H9 (cell line): Measurements from ENCODE around the gene TIMM10B. TPM values are rescaled to one million over a fixed set of nuclear protein-coding genes. Genes with fewer than 3 reads are reported as not detected.
A peak's percentile ranks its signal among the peaks of the same experiment; 100 is the strongest.

Source experiments
- DNase-seq: peaks from one replicate; pipeline ENCODE4 v3.0.0-alpha.2; 2017
- H2AFZ ChIP-seq: one replicate; pipeline ENCODE4 v1.6.1; 2013; ENCODE audit warnings: mild to moderate bottlenecking, low read length, control low read depth, moderate library complexity
- H2AK5ac ChIP-seq: 2 replicates; pipeline ENCODE4 v1.6.1; 2013; ENCODE audit warnings: low read length, control low read depth, mixed read lengths; ENCODE audit not compliant: insufficient read length
- H2BK120ac ChIP-seq: one replicate; pipeline ENCODE4 v1.6.1; 2013; ENCODE audit warnings: low read depth, mild to moderate bottlenecking, low read length, control low read depth, inconsistent platforms; ENCODE audit not compliant: poor library complexity, severe bottlenecking
- H2BK12ac ChIP-seq: 2 replicates; pipeline ENCODE4 v1.6.1; 2013; ENCODE audit warnings: low read length, control low read depth, mixed read lengths, low read depth; ENCODE audit not compliant: insufficient read length
- H2BK15ac ChIP-seq: 2 replicates; pipeline ENCODE4 v1.6.1; 2013; ENCODE audit warnings: low read depth, low read length, control low read depth
- H2BK20ac ChIP-seq: one replicate; pipeline ENCODE4 v1.6.1; 2013; ENCODE audit warnings: low read depth, mild to moderate bottlenecking, low read length, control low read depth, inconsistent platforms; ENCODE audit not compliant: poor library complexity, severe bottlenecking
- H2BK5ac ChIP-seq: 2 replicates; pipeline ENCODE4 v1.6.1; 2013; ENCODE audit warnings: low read length, control low read depth, mixed read lengths; ENCODE audit not compliant: insufficient read length
- H3K14ac ChIP-seq: 2 replicates; pipeline ENCODE4 v1.6.1; 2013; ENCODE audit warnings: low read length, control low read depth; ENCODE audit not compliant: insufficient read depth
- H3K18ac ChIP-seq: 2 replicates; pipeline ENCODE4 v1.6.1; 2013; ENCODE audit warnings: low read depth, mild to moderate bottlenecking, mixed read lengths, low read length, control low read depth; ENCODE audit not compliant: insufficient read length
- H3K23ac ChIP-seq: 2 replicates; pipeline ENCODE4 v1.6.1; 2013; ENCODE audit warnings: low read length, control low read depth, mixed read lengths, low read depth; ENCODE audit not compliant: insufficient read length
- H3K23me2 ChIP-seq: 2 replicates; pipeline ENCODE4 v1.6.1; 2013; ENCODE audit warnings: low read depth, mild to moderate bottlenecking, mixed read lengths, low read length, control low read depth; ENCODE audit not compliant: insufficient read length, poor library complexity, severe bottlenecking
- H3K27ac ChIP-seq: 2 replicates; pipeline ENCODE4 v1.5.1; 2013; ENCODE audit warnings: low read length, control low read depth, mixed read lengths, low read depth; ENCODE audit not compliant: insufficient read length
- H3K27me3 ChIP-seq: 2 replicates; pipeline ENCODE4 v1.6.1; 2013; ENCODE audit warnings: low read length, control low read depth, inconsistent platforms; ENCODE audit not compliant: insufficient read depth
- H3K4ac ChIP-seq: 2 replicates; pipeline ENCODE4 v1.6.1; 2013; ENCODE audit warnings: low read depth, mild to moderate bottlenecking, control low read depth, inconsistent platforms, low read length, moderate library complexity
- H3K4me1 ChIP-seq: 2 replicates; pipeline ENCODE4 v1.6.1; 2013; ENCODE audit warnings: low read length, control low read depth, inconsistent platforms; ENCODE audit not compliant: insufficient read depth
- H3K4me2 ChIP-seq: 2 replicates; pipeline ENCODE4 v1.6.1; 2013; ENCODE audit warnings: low read length, control low read depth, mixed read lengths; ENCODE audit not compliant: insufficient read length, insufficient read depth
- H3K56ac ChIP-seq: 2 replicates; pipeline ENCODE4 v1.6.1; 2013; ENCODE audit warnings: low read depth, mild to moderate bottlenecking, mixed read lengths, low read length, control low read depth; ENCODE audit not compliant: insufficient read length
- H3K79me1 ChIP-seq: 2 replicates; pipeline ENCODE4 v1.6.1; 2013; ENCODE audit warnings: low read depth, mild to moderate bottlenecking, moderate library complexity, low read length, control low read depth, inconsistent platforms; ENCODE audit not compliant: insufficient read depth, poor library complexity, severe bottlenecking
- H3K79me2 ChIP-seq: 2 replicates; pipeline ENCODE4 v1.6.1; 2013; ENCODE audit warnings: low read length, control low read depth, inconsistent platforms; ENCODE audit not compliant: insufficient read depth
- H3K9ac ChIP-seq: 2 replicates; pipeline ENCODE4 v1.6.1; 2013; ENCODE audit warnings: low read length, control low read depth, mixed read lengths; ENCODE audit not compliant: insufficient read length; ENCODE audit errors: extremely low read depth
- H3K9me3 ChIP-seq: one replicate; pipeline ENCODE4 v1.6.1; 2013; ENCODE audit warnings: low read depth, low read length, inconsistent platforms; ENCODE audit not compliant: control insufficient read depth
- H3T11ph ChIP-seq: one replicate; pipeline ENCODE4 v1.6.1; 2013; ENCODE audit warnings: mild to moderate bottlenecking, low read length, control low read depth, inconsistent platforms
- H4K20me1 ChIP-seq: one replicate; pipeline ENCODE4 v1.6.1; 2013; ENCODE audit not compliant: control insufficient read depth, insufficient read length, insufficient read depth
- H4K5ac ChIP-seq: 2 replicates; pipeline ENCODE4 v1.6.1; 2013; ENCODE audit warnings: low read depth, mild to moderate bottlenecking, mixed read lengths, low read length, control low read depth; ENCODE audit not compliant: insufficient read length
- H4K8ac ChIP-seq: replicated peaks from 2 replicates; pipeline ENCODE4 v1.6.1; 2013; ENCODE audit warnings: low read length, control low read depth, mixed read lengths, low read depth; ENCODE audit not compliant: insufficient read length
- H4K91ac ChIP-seq: 2 replicates; pipeline ENCODE4 v1.6.1; 2013; ENCODE audit warnings: low read depth, mild to moderate bottlenecking, moderate library complexity, mixed read lengths, low read length, control low read depth; ENCODE audit not compliant: insufficient read length
- H3K27ac Mint-ChIP-seq, 3 experiments: 2 replicates in 2 of 3; 3 replicates in 1 of 3; pipeline ENCODE4 v1.8.0; 2020 to 2021; ENCODE audit warnings: mixed read lengths in 3 of 3, mild to moderate bottlenecking in 1 of 3, moderate library complexity in 1 of 3
- H3K27me3 Mint-ChIP-seq: 2 replicates; pipeline ENCODE4 v1.8.0; 2021; ENCODE audit warnings: low read depth, mild to moderate bottlenecking, moderate library complexity, mixed read lengths
- H3K36me3 Mint-ChIP-seq, 3 experiments: 2 replicates in 2 of 3; 3 replicates in 1 of 3; pipeline ENCODE4 v1.8.0; 2020 to 2021; ENCODE audit warnings: low read depth in 3 of 3, mixed read lengths in 3 of 3; ENCODE audit not compliant: insufficient read depth in 1 of 3
- H3K4me1 Mint-ChIP-seq, 2 experiments: 2 replicates each; pipeline ENCODE4 v1.8.0; 2020; ENCODE audit warnings: mixed read lengths in 2 of 2
- H3K4me3 Mint-ChIP-seq, 2 experiments: 2 replicates in 1 of 2; 3 replicates in 1 of 2; pipeline ENCODE4 v1.8.0; 2020 to 2021; ENCODE audit warnings: mild to moderate bottlenecking in 2 of 2, mixed read lengths in 2 of 2, moderate library complexity in 1 of 2
- H3K9me3 Mint-ChIP-seq, 2 experiments: 2 replicates in 1 of 2; 3 replicates in 1 of 2; pipeline ENCODE4 v1.8.0; 2020; ENCODE audit warnings: mild to moderate bottlenecking in 2 of 2, mixed read lengths in 2 of 2, moderate library complexity in 1 of 2
- WGBS: extraction: QIAGEN DNeasy Blood & Tissue Kit; methylation state at CpG from one replicate; pipeline ENCODE4 v1.1.7; 2013; ENCODE audit warnings: missing lambda C conversion rate, low lambda C conversion rate, mixed read lengths; ENCODE audit not compliant: insufficient read length; ENCODE audit errors: extremely low coverage; 5-methylcytosine and 5-hydroxymethylcytosine counted together
- total RNA-seq: library from RNA; stranded (reverse); gene quantifications from 2 replicates; pipeline ENCODE4 v1.2.1, GENCODE V29; 2021
- TF ChIP-seq, protein P1 (sequence below): fragments of 200-600 bp; sonication (generic); conservative IDR thresholded peaks from 3 replicates; pipeline ENCODE4 v1.8.0; 2021; ENCODE audit warnings: antibody characterized with exemption, mild to moderate bottlenecking

Gene TIMM10B
- total RNA-seq, 1 experiment from 2014 or later, result 49.9 TPM

DNA sequence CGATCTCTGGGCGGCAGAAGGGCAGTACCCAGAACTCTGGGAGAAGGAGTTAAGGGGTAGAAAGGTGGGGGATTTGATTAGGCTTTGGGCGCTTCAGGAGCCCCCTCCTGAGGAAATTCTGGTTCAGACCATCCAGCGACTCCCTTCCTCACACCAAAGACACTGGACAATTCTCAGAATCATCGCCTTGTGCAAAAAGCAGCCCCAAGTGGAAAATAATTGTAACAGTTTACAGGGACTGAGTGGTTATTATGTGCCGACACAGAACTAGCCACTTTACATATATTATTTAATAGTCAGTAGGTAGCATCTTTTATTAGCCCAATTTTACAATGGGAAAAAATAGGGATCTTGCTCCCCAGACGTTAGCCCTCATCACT lies 6.9 kb upstream of the TIMM10B start:
- WGBS, result no CpG with 5 or more reads among the region's 7 CpGs
- H2AK5ac ChIP-seq, result no peak overlapping the region
- H2BK12ac ChIP-seq, result no peak overlapping the region
- H4K8ac ChIP-seq, result no peak overlapping the region
- H3K27me3 Mint-ChIP-seq, result no peaks in the 10 kb centered on the region; the same call in 1 of the 2 replicates
- H4K5ac ChIP-seq, result no peak overlapping the region
- H3K36me3 Mint-ChIP-seq, result peaks cover 24 to 30% (median 29%) of the 10 kb centered on the region in 3 experiments
- no peaks in the 10 kb centered on the region for H3K79me1 ChIP-seq
- H4K91ac ChIP-seq, result no peak overlapping the region
- H3K4ac ChIP-seq, result no peak overlapping the region
- no peak overlapping the region; the same call in 1 of the 2 replicates for H2BK15ac ChIP-seq
- peaks cover 25 to 30% of the 10 kb centered on the region in 2 experiments for H3K4me1 Mint-ChIP-seq
- H2BK20ac ChIP-seq, result no peak overlapping the region
- H3K56ac ChIP-seq, result no peak overlapping the region
- no peaks in the 10 kb centered on the region; the same call in 1 of the 2 replicates for H3K27me3 ChIP-seq
- H4K20me1 ChIP-seq, result no peaks in the 10 kb centered on the region
- H3K4me1 ChIP-seq, result peaks cover 8% of the 10 kb centered on the region; the same call in 1 of the 2 replicates
- H3K4me2 ChIP-seq, result peak overlapping the region; percentile 85
- H2BK5ac ChIP-seq, result no peak overlapping the region
- H3K27ac Mint-ChIP-seq, result peak overlapping the region; percentile 93 to 96 (median 94); a peak in 5 of 7 replicates
- TF ChIP-seq, protein P1, sequence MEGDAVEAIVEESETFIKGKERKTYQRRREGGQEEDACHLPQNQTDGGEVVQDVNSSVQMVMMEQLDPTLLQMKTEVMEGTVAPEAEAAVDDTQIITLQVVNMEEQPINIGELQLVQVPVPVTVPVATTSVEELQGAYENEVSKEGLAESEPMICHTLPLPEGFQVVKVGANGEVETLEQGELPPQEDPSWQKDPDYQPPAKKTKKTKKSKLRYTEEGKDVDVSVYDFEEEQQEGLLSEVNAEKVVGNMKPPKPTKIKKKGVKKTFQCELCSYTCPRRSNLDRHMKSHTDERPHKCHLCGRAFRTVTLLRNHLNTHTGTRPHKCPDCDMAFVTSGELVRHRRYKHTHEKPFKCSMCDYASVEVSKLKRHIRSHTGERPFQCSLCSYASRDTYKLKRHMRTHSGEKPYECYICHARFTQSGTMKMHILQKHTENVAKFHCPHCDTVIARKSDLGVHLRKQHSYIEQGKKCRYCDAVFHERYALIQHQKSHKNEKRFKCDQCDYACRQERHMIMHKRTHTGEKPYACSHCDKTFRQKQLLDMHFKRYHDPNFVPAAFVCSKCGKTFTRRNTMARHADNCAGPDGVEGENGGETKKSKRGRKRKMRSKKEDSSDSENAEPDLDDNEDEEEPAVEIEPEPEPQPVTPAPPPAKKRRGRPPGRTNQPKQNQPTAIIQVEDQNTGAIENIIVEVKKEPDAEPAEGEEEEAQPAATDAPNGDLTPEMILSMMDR, result no peak
- no peaks in the 10 kb centered on the region for H3K9me3 ChIP-seq
- H3T11ph ChIP-seq, result no peak overlapping the region
- H3K14ac ChIP-seq, result peak overlapping the region; percentile 62; the same call in 1 of the 2 replicates
- H3K9me3 Mint-ChIP-seq, result no peaks in the 10 kb centered on the region
- no peak for DNase-seq
- H3K79me2 ChIP-seq, result no peaks in the 10 kb centered on the region
- H3K23me2 ChIP-seq, result peaks cover 14% of the 10 kb centered on the region
- H3K4me3 Mint-ChIP-seq, result peak overlapping the region; percentile 69 to 81
- no peak overlapping the region for H2BK120ac ChIP-seq
- H3K18ac ChIP-seq, result no peak overlapping the region
- H2AFZ ChIP-seq, result no peak overlapping the region
- H3K23ac ChIP-seq, result no peak overlapping the region
- H3K9ac ChIP-seq, result peak overlapping the region; percentile 46
- H3K27ac ChIP-seq, result peak overlapping the region; percentile 29
